Measurements from ENCODE around the gene ZNF486. TPM values are rescaled to one million over a fixed set of nuclear protein-coding genes. Genes with fewer than 3 reads are reported as not detected.
A peak's percentile ranks its signal among the peaks of the same experiment; 100 is the strongest.
"Not testable (repeated sequence)": the region's sequence is repeated elsewhere in the genome, so short reads cannot be mapped to it uniquely, and the experiment has no call there.

The ZNF486 gene
- 1 to 10 TPM; 2.1 to 3.1 TPM for total RNA-seq

DNA sequence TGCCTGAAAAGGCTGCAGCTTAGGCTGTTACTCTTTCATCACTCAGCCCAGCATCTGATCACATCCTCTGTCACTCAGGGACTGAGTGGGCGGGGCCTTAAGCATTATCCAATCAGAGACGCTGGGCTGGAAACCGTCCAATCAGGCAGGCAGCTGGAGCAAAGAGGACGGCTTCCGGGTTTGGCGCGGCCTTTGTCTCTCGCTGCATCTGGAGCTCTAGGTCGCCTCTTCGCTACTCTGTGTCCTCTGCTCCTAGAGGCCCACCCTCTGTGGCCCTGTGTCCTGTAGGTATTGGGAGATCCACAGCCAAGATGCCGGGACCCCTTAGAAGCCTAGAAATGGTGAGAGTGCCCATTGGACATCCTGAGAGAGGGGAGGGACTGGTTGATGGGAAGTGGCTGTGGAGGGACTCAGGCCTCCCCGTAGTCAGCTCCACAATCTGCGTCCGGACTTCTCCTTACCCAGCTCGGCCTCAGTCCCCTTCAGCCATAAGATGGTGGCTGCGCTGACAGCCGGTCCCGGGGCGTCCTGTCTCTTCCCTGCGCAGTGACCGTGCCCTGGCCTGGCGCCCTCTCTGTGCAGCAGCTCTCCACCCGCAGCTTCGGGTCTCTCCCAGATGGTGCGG, at the start of gene ZNF486:
ZNF486 (plus strand) TSS at position 195 of the 625 bp plus-strand sequence; CDS start at position 312, 117 bp downstream.
- peak; percentile 99 for DNase-seq (ENCODE audit: low spot score)
- Histone ChIP-seq H3K4me1 (peaks cover 0 to 8% of the 10 kb centered on the region in 2 donors), H3K36me3 (no peaks in the 10 kb centered on the region), H3K4me3 (peak within 1 kb of the TSS; percentile 58 to 60), H3K27ac (peak within 1 kb of the TSS; percentile 57 to 69), H3K9me3 (no peaks in the 10 kb centered on the region), H3K27me3 (no peaks in the 10 kb centered on the region)
- TF ChIP-seq, protein P1, sequence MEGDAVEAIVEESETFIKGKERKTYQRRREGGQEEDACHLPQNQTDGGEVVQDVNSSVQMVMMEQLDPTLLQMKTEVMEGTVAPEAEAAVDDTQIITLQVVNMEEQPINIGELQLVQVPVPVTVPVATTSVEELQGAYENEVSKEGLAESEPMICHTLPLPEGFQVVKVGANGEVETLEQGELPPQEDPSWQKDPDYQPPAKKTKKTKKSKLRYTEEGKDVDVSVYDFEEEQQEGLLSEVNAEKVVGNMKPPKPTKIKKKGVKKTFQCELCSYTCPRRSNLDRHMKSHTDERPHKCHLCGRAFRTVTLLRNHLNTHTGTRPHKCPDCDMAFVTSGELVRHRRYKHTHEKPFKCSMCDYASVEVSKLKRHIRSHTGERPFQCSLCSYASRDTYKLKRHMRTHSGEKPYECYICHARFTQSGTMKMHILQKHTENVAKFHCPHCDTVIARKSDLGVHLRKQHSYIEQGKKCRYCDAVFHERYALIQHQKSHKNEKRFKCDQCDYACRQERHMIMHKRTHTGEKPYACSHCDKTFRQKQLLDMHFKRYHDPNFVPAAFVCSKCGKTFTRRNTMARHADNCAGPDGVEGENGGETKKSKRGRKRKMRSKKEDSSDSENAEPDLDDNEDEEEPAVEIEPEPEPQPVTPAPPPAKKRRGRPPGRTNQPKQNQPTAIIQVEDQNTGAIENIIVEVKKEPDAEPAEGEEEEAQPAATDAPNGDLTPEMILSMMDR (IDR thresholded peaks at IDR 0.05): no peak

GRCh38 chr19:20118064-20118839, 48.8 kb upstream of the ZNF486 start:
- not testable (repeated sequence) for DNase-seq (ENCODE audit: low spot score); H3K4me3 ChIP-seq; H3K27me3 ChIP-seq; H3K27ac ChIP-seq; H3K36me3 ChIP-seq; H3K4me1 ChIP-seq
- peaks cover 32 to 100% of the 10 kb centered on the region in 2 donors for H3K9me3 ChIP-seq

- no peak for DNase-seq (ENCODE audit: low spot score)
- Histone ChIP-seq H3K9me3 (peaks cover 6 to 92% of the 10 kb centered on the region in 2 donors), H3K36me3 (no peaks in the 10 kb centered on the region), H3K4me1 (no peaks in the 10 kb centered on the region), H3K4me3 (no peak overlapping the region), H3K27ac (no peak overlapping the region), H3K27me3 (no peaks in the 10 kb centered on the region)
- TF ChIP-seq, protein P1 (IDR thresholded peaks at IDR 0.05): no peak
Observed at GRCh38 chr19:20124879-20125278, 42.1 kb upstream of the ZNF486 start.

- H3K9me3 ChIP-seq: peaks cover 0 to 34% of the 10 kb centered on the region in 2 donors
Observed at GRCh38 chr19:20132933-20133332, 34.1 kb upstream of the ZNF486 start.

GRCh38 chr19:20137714-20138113, 29.3 kb upstream of the ZNF486 start:
- H3K4me3 ChIP-seq; H3K4me1 ChIP-seq; DNase-seq (ENCODE audit: low spot score); H3K36me3 ChIP-seq; H3K27me3 ChIP-seq; H3K27ac ChIP-seq: not testable (repeated sequence)
- peaks cover 0 to 16% of the 10 kb centered on the region in 2 donors for H3K9me3 ChIP-seq

More at GRCh38 chr19:20132933-20133332, 34.1 kb upstream of the ZNF486 start:
- H3K27ac ChIP-seq; H3K4me1 ChIP-seq; H3K27me3 ChIP-seq; DNase-seq (ENCODE audit: low spot score); H3K4me3 ChIP-seq; H3K36me3 ChIP-seq: not testable (repeated sequence)

DNA sequence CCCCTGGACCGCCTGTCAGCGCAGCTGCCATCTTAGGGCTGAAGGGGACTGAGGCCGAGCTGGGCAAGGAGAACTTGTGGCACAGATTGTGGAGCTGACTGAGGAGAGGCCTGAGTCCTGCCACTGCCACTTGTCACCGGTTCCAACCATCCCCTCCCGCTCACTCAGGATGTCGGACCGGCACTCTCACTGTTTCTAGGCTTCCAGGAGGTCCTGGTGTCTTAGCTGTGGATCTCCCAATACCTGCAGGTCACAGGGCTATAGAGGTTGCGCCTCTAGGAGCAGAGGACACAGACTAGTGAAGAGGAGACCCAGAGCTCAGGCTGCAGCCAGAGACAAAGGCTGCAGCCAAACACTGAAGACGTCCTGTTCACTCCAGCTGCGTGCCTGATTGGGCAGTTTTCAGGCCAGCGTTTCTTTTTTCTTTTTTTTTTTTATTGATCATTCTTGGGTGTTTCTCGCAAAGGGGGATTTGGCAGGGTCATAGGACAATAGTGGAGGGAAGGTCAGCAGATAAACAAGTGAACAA, 15.3 kb upstream of the ZNF486 start:
- no peaks in the 10 kb centered on the region for H3K36me3 ChIP-seq
- no peak for DNase-seq (ENCODE audit: low spot score)
- no peaks in the 10 kb centered on the region for H3K4me1 ChIP-seq
- H3K9me3 ChIP-seq: no peaks in the 10 kb centered on the region
- TF ChIP-seq, protein P1 (IDR thresholded peaks at IDR 0.05): no peak
- no peak overlapping the region for H3K4me3 ChIP-seq
- no peaks in the 10 kb centered on the region for H3K27me3 ChIP-seq
- no peak overlapping the region for H3K27ac ChIP-seq

DNA sequence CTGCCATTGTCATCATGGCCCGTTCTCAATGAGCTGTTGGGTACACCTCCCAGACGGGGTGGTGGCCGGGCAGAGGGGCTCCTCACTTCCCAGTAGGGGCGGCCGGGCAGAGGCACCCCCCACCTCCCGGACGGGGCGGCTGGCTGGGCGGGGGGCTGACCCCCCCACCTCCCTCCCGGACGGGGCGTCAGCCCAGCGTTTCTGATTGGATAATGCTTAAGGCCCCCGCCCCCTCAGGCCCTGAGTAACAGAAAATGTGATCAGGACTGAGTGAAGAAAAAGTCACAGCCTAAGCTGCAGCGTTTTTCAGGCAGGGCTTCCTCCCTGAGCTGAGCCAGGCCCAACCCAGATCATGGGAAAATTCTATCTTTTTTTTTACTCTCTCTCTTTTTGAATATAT, 14.5 kb upstream of the ZNF486 start:
- not testable (repeated sequence) for H3K27me3 ChIP-seq; H3K4me1 ChIP-seq; H3K9me3 ChIP-seq; H3K27ac ChIP-seq; H3K4me3 ChIP-seq; DNase-seq (ENCODE audit: low spot score); H3K36me3 ChIP-seq

Data from right atrium auricular region (tissue), 2 donors.